Measurements from ENCODE around the gene GTF2H2C.
"Not testable (repeated sequence)": the region's sequence is repeated elsewhere in the genome, so short reads cannot be mapped to it uniquely, and the experiment has no call there.

Gene GTF2H2C

DNA sequence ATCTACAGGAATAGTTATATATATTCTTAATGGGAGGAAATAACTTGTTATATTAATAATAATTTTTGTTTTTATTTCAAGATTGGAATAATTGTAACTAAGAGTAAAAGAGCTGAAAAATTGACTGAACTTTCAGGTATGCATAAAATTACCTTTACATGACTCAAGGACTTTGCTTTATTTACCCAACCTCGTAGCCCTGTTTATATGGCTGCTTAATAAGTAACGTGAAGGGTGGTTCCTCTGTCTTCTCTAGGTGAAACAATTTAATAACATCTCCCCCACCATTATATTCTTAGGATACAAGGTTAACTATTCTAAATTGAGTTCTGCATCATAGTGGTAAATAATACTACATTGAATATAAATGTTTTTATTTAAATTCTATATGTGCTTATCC, 8.1 kb downstream of the GTF2H2C start:
- not testable (repeated sequence) for DNase-seq

DNA sequence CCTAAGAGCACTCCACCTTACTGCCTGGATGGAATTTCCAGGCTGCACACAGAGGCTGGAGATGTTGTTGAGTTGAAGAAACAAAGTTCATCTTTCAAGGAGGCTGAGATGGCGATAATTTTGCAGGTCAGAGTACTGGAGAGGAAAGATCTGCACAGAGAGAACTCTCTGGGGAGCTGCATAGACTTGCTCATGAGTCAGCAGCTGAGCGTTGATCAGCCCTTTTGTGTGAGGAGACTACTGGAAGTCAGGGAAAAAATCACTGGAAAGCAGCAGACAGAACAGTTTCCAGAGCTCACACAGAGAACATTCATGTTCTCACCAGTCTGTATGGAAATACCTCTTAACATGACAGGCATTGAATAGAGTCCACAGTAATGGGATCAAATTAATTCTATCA, 23.4 kb downstream of the GTF2H2C start:
- not testable (repeated sequence) for DNase-seq

- not testable (repeated sequence) for DNase-seq
These were observed 36.3 kb downstream of the GTF2H2C start for GRCh38 chr5:69596114-69596840.

GRCh38 chr5:69601947-69602346, 42.0 kb downstream of the GTF2H2C start:
- DNase-seq: not testable (repeated sequence)

GRCh38 chr5:69606839-69607238, 46.8 kb downstream of the GTF2H2C start:
- DNase-seq: not testable (repeated sequence)

- not testable (repeated sequence) for DNase-seq
These were observed 47.8 kb downstream of the GTF2H2C start for GRCh38 chr5:69607750-69608149.

GRCh38 chr5:69608861-69609496, 49.0 kb downstream of the GTF2H2C start:
- not testable (repeated sequence) for DNase-seq

GRCh38 chr5:69614843-69615242, 54.9 kb downstream of the GTF2H2C start:
- not testable (repeated sequence) for DNase-seq

GRCh38 chr5:69631879-69632278, 71.9 kb downstream of the GTF2H2C start:
- DNase-seq: not testable (repeated sequence)

Data from NK-92 treated with Interleukin-12 subunit alpha and Interleukin-12 subunit beta, amount 100 ng/mL, for 24 hours (cell line).